WI38 (cell line): ENCODE measurements around the gene SCARB1.

Experiments
- H3K4me3 ChIP-seq: 2 replicates; pipeline ENCODE4 v1.5.1; 2011; ENCODE audit warnings: low read depth, mild to moderate bottlenecking, control low read depth, low read length
- CTCF ChIP-seq: IDR thresholded peaks from 2 replicates; pipeline ENCODE4 v1.5.1; 2012; ENCODE audit warnings: low read depth, mild to moderate bottlenecking, control low read depth, low read length

The SCARB1 gene

DNA sequence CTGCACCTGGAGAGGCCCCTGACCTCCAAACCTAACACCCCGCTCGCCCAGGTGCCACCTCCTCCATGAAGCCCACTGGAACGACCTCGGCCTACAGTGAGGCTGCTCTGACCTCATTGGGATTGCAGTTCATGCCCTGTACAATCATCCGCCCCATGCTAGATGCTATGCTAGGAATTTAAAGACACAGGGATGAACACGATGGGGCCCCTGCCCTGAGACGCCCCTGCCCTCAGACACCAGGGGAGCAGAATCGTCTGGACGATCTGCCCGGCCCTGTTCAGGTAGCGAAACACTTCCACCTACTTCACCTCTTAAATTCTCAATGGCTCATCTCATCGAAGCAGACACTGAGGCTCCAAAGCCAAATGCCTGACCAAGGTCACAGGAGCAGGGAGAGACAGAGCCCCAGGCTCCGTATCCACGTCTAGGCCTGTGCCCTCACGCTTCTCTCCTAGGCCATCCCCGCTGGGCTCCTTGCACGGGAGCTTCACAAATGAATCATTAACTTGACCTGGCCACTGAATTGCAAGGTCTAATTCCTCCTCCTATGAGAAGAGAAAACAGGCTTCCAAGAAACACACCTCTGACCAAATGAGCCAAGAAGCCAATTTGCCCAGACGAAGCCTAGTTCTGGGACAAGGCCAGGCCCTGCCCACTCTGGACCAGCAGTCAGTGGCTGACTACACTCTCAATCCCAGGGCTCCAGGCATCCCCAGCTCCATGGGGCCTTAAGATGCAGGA, 35.2 kb downstream of the SCARB1 start:
- no peak for TF ChIP-seq CTCF
- H3K4me3 ChIP-seq, result no peak overlapping the region

- no peak for TF ChIP-seq CTCF
- no peak overlapping the region for H3K4me3 ChIP-seq
Observed at GRCh38 chr12:124827588-124828184, 36.0 kb downstream of the SCARB1 start.

DNA sequence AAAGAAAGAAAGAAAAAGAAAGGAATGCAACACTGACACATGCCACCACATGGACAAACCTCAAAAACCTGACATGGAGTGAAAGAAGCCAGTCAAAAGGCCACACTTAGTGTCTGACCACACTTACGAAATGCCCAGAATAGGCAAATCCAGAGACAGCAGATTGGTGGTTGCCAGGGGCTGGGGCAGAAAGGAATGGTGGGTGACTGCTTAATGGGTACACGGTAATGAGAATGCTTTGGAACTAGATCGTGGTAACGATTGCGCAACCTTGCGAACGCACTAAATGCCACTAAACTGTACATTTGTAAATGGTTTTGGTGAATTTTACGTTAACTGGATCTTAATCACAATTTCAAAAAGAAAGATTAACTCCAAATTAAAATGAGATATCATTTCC, 39.5 kb downstream of the SCARB1 start:
- H3K4me3 ChIP-seq, result no peak overlapping the region
- no peak for TF ChIP-seq CTCF

- no peak overlapping the region for H3K4me3 ChIP-seq
- TF ChIP-seq CTCF, result no peak
Observed at GRCh38 chr12:124823272-124823970, 40.2 kb downstream of the SCARB1 start.

GRCh38 chr12:124822218-124822617, 41.4 kb downstream of the SCARB1 start:
- no peak for TF ChIP-seq CTCF
- H3K4me3 ChIP-seq, result no peak overlapping the region

DNA sequence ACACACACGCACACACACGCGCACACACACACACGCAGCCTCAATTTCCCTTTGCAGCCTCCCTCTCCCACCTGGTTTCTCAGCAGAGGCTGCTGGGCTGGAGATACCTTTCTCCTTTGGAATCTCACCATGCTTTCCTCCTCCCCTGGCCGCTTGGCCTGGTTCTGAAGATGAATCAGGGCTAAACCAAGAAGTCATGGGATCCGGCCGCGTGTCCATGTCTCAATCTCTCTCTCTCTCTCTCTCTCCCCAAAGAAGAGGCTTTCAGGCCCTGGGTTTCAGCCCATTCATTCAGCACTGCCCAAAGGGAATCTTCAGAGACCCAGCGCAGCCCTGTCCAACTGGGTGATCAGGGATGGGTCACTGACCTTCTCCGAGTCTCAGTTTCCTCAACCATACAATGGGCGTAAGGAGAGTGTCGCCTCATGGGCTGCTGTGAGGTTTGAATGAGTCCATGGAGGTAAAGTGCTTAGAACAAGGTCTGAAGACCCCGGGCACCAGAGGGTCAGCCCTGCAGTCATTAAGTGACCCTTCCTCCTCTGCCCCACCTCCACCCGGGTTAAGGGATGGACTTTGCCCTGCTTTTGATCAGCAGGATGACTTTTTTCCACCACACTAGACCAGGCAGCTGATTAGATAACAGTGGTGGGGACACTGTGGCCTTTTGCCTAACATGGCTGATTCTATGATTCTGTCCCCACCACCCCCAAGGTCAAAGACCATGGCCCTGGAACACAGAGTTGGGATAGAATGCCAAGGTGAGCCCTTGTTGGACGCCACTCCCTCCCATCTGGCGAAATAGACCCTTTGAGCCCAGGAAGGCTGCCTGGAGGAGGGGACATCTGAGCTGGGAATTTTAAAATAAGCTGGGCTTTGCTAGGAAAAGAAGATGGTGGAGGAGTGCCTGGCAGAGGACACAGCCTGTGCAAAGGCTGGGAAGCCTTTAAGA, 42.1 kb downstream of the SCARB1 start:
- no peak overlapping the region for H3K4me3 ChIP-seq

More for the DNA sequence above, 42.1 kb downstream of the SCARB1 start:
- TF ChIP-seq CTCF, result no peak
